Measurements from ENCODE around the gene EFCAB14. TPM values are rescaled to one million over a fixed set of nuclear protein-coding genes. Genes with fewer than 3 reads are reported as not detected.

EFCAB14 gene
- total and polyA plus RNA-seq, 2 of the 4 experiments (the other 2 are of a cell fraction), result 28.6 to 43.0 TPM

GRCh38 chr1:46764402-46764801 lies 45.5 kb upstream of the EFCAB14 start:
- ATAC-seq (ENCODE audit: low read depth), result no peak
- no peaks in the 10 kb centered on the region for H4K20me1 ChIP-seq (ENCODE audit: insufficient read depth, low read length)
- no TSS peak for BruUV-seq (replicated peaks)
- no peak overlapping the region for H4K91ac ChIP-seq (ENCODE audit: insufficient read depth, low read depth, low read length)
- H3K23ac ChIP-seq (ENCODE audit: low read depth, low read length), result no peak overlapping the region
- no peak overlapping the region for H2AFZ ChIP-seq (replicated peaks; ENCODE audit: low read length, poor library complexity)
- no peaks in the 10 kb centered on the region for H3K79me1 ChIP-seq (ENCODE audit: low read depth in 1 of 2, low read length in 2 of 2)
- no peak overlapping the region for H3K18ac ChIP-seq (ENCODE audit: low read depth, low read length)
- DNase-seq, result no peak
- H2AK5ac ChIP-seq (ENCODE audit: low read depth, low read length), result no peak overlapping the region
- H3K4me1 ChIP-seq (ENCODE audit: control insufficient read depth, insufficient read depth, low read length), result no peaks in the 10 kb centered on the region
- no peak overlapping the region for H3K14ac ChIP-seq (replicated peaks; ENCODE audit: low read depth, low read length)
- intact Hi-C loops (cut with micrococcal nuclease) (no loop called here), dilution Hi-C loops (cut with HindIII; ENCODE audit: low sequenced_read_pairs, unreplicated experiment) (no loop called here), in situ Hi-C loops (cut with MboI; ENCODE audit: low sequenced_read_pairs) (no loop called here)
- no peaks in the 10 kb centered on the region for H3K36me3 ChIP-seq (ENCODE audit: control insufficient read depth, insufficient read depth, low read length)
- H4K8ac ChIP-seq (ENCODE audit: low read depth in 2 of 2, low read length in 2 of 2), result no peak overlapping the region
- CTCF ChIA-PET, result interaction anchor here (0.5 to 0.6 kb wide), 2 partner anchors 59 to 325 kb away, joined by 3 to 4 read pairs; no protein-coding TSS in a partner anchor
- no peak overlapping the region for H2BK5ac ChIP-seq (ENCODE audit: low read depth, low read length, poor library complexity, severe bottlenecking)
- H3K4me3 ChIP-seq (ENCODE audit: insufficient read depth, low read depth, low read length), result no peak overlapping the region
- POLR2A ChIA-PET (ENCODE audit: unreplicated experiment), result no interaction called here
- 20% methylated on average over 1 of the region's 2 CpGs; no CpG with 5 or more reads in 1 of the 2 experiments for whole genome bisulfite sequencing, 2 experiments (ENCODE audit: extremely low coverage in 2 of 2, insufficient read length in 1 of 2)
- TF ChIP-seq FOS (IDR thresholded peaks at IDR 0.05; ENCODE audit: low read depth, low read length) (no peak), CEBPB (IDR thresholded peaks at IDR 0.05; ENCODE audit: low read depth, low read length) (no peak), RCOR1 (IDR thresholded peaks at IDR 0.05; ENCODE audit: insufficient replicate concordance, low read length) (no peak), NFE2L2 (IDR thresholded peaks at IDR 0.05; ENCODE audit: low read depth, low read length) (no peak), BHLHE40 (IDR thresholded peaks at IDR 0.05; ENCODE audit: low read depth, low read length) (no peak), MAFK (IDR thresholded peaks at IDR 0.05; ENCODE audit: low read depth, low read length) (no peak), CHD1 (IDR thresholded peaks at IDR 0.05; ENCODE audit: low read depth, low read length) (no peak), USF2 (IDR thresholded peaks at IDR 0.05; ENCODE audit: low read depth, low read length) (no peak), MXI1 (IDR thresholded peaks at IDR 0.05; ENCODE audit: borderline replicate concordance, low read depth, low read length) (no peak), RAD21 (IDR thresholded peaks at IDR 0.05; ENCODE audit: low read length) (no peak), SMC3 (IDR thresholded peaks at IDR 0.05; ENCODE audit: low read depth, low read length) (no peak), POLR2A (IDR thresholded peaks at IDR 0.05; ENCODE audit: low read depth, low read length) (no peak), ELK1 (IDR thresholded peaks at IDR 0.05; ENCODE audit: borderline replicate concordance, low read depth, low read length) (no peak), RFX5 (IDR thresholded peaks at IDR 0.05; ENCODE audit: low read depth, low read length) (no peak), MAZ (IDR thresholded peaks at IDR 0.05; ENCODE audit: borderline replicate concordance, low read depth, low read length) (no peak)
- TF ChIP-seq, protein P1, sequence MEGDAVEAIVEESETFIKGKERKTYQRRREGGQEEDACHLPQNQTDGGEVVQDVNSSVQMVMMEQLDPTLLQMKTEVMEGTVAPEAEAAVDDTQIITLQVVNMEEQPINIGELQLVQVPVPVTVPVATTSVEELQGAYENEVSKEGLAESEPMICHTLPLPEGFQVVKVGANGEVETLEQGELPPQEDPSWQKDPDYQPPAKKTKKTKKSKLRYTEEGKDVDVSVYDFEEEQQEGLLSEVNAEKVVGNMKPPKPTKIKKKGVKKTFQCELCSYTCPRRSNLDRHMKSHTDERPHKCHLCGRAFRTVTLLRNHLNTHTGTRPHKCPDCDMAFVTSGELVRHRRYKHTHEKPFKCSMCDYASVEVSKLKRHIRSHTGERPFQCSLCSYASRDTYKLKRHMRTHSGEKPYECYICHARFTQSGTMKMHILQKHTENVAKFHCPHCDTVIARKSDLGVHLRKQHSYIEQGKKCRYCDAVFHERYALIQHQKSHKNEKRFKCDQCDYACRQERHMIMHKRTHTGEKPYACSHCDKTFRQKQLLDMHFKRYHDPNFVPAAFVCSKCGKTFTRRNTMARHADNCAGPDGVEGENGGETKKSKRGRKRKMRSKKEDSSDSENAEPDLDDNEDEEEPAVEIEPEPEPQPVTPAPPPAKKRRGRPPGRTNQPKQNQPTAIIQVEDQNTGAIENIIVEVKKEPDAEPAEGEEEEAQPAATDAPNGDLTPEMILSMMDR (conservative IDR thresholded peaks at IDR 0.05; ENCODE audit: low read depth, low read length), result no peak
- no peak overlapping the region for H3K56ac ChIP-seq (ENCODE audit: extremely low read depth, insufficient read depth, low read length)
- no peaks in the 10 kb centered on the region for H3K27me3 ChIP-seq (ENCODE audit: control insufficient read depth, insufficient read depth, low read length)
- no peak overlapping the region for H4K5ac ChIP-seq (ENCODE audit: low read depth, low read length)
- no peak overlapping the region for H2BK120ac ChIP-seq (ENCODE audit: low read depth, low read length)
- peaks cover 6% of the 10 kb centered on the region; the same call in 1 of the 2 replicates for H3K9me3 ChIP-seq (ENCODE audit: control insufficient read depth, insufficient read depth, low read length)
- no peak overlapping the region for H3K4me2 ChIP-seq (ENCODE audit: low read depth, low read length)
- H2BK15ac ChIP-seq (ENCODE audit: low read depth, low read length), result no peak overlapping the region
- no peak overlapping the region for H3K4ac ChIP-seq (ENCODE audit: low read depth, low read length)
- no peak overlapping the region for H2BK20ac ChIP-seq (ENCODE audit: low read depth, low read length)
- no peak overlapping the region for H3K27ac ChIP-seq (ENCODE audit: insufficient read depth, low read length)
- H3K9me1 ChIP-seq (ENCODE audit: insufficient read depth, low read length), result no peaks in the 10 kb centered on the region
- no peak overlapping the region for H2AK9ac ChIP-seq (replicated peaks; ENCODE audit: low read depth, low read length, poor library complexity)
- no peak overlapping the region for H3K9ac ChIP-seq (ENCODE audit: low read depth, low read length)

All from IMR-90 (cell line).